ENCODE data around the gene SYVN1. TPM values are rescaled to one million over a fixed set of nuclear protein-coding genes. Genes with fewer than 3 reads are reported as not detected.
A peak's percentile ranks its signal among the peaks of the same experiment; 100 is the strongest.

SYVN1 gene
- total RNA-seq, 1 donor from 2014 or later, result 69.0 TPM

GRCh38 chr11:65083834-65084597, 50.3 kb downstream of the SYVN1 start, which contains the start of the genes CDCA5 and ZFPL1:
Gene CDCA5, minus strand, starts transcription at chr11:65084040. Its CDS starts 62 bp downstream, at chr11:65083978.
Gene ZFPL1, plus strand, starts transcription at chr11:65084222. Its CDS starts 477 bp downstream, at chr11:65084699.
- no peak for TF ChIP-seq CTCF (IDR thresholded peaks at IDR 0.05)
- peak; percentile 97 for ATAC-seq
- Histone ChIP-seq H3K27ac (peak within 1 kb of the TSS; percentile 90), H3K9me3 (no peaks in the 10 kb centered on the region), H3K4me1 (peaks cover 7% of the 10 kb centered on the region), H3K4me3 (peak within 1 kb of the TSS; percentile 70), H3K27me3 (no peaks in the 10 kb centered on the region), H3K36me3 (peaks cover 35% of the 10 kb centered on the region)
- peak; percentile 97 for DNase-seq
- intact Hi-C loops (cut with DNase I), result no loop called here

DNA sequence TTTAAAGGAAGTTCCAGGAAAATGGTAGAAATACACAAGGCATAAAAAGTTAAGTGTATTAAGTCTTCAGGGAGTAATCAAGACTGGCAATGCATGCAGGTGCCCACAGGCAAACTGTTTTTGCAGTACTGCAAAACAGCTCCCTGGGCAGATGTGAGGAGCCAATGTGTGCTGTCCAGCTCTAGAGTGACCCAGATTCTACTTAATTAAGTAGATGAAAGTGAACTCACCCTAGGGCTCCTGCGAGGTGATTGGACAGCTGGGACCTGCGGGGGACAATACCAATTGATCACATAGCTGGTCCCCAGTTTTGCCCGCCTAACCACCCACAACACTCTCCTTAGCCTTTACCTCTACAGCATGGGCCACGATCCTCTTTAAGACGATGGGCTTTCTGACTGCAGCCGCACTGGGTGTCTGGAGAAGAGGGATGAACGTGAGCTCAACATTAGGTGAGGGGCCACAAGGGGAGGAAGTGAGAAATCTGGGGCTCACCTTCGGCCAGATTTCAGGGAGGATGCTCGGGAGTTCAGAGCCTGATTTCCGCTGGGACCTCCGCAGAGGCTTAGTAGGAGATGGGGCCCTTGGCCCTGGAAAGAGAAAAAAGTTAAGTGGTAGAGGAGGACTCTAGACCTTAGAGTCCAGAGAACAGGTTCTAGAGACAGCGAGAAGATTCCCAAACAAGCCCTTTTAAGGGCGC, 51.0 kb downstream of the SYVN1 start:
- H3K36me3 ChIP-seq, result peaks cover 32% of the 10 kb centered on the region
- TF ChIP-seq CTCF (IDR thresholded peaks at IDR 0.05), result no peak
- ATAC-seq, result no peak
- H3K4me3 ChIP-seq, result peak overlapping the region; percentile 70
- peak overlapping the region; percentile 90 for H3K27ac ChIP-seq
- no peaks in the 10 kb centered on the region for H3K9me3 ChIP-seq
- peaks cover 7% of the 10 kb centered on the region for H3K4me1 ChIP-seq
- DNase-seq, result no peak
- intact Hi-C loops (cut with DNase I), result no loop called here
- H3K27me3 ChIP-seq, result no peaks in the 10 kb centered on the region

GRCh38 chr11:65078786-65079342, 55.5 kb downstream of the SYVN1 start:
- H3K27me3 ChIP-seq, result no peaks in the 10 kb centered on the region
- no peaks in the 10 kb centered on the region for H3K36me3 ChIP-seq
- DNase-seq, result no peak
- H3K4me1 ChIP-seq, result no peaks in the 10 kb centered on the region
- H3K9me3 ChIP-seq, result no peaks in the 10 kb centered on the region
- no peak overlapping the region for H3K4me3 ChIP-seq
- TF ChIP-seq CTCF (IDR thresholded peaks at IDR 0.05), result no peak
- no peak for ATAC-seq
- H3K27ac ChIP-seq, result no peak overlapping the region
- intact Hi-C loops (cut with DNase I), result no loop called here

GRCh38 chr11:65078151-65078550, 56.2 kb downstream of the SYVN1 start:
- TF ChIP-seq CTCF (IDR thresholded peaks at IDR 0.05), result peak; percentile 56
- Histone ChIP-seq H3K4me3 (no peak overlapping the region), H3K36me3 (no peaks in the 10 kb centered on the region), H3K27me3 (no peaks in the 10 kb centered on the region), H3K4me1 (no peaks in the 10 kb centered on the region), H3K9me3 (no peaks in the 10 kb centered on the region), H3K27ac (no peak overlapping the region)
- ATAC-seq, result peak; percentile 88
- intact Hi-C loops (cut with DNase I), result no loop called here
- DNase-seq, result peak; percentile 78

DNA sequence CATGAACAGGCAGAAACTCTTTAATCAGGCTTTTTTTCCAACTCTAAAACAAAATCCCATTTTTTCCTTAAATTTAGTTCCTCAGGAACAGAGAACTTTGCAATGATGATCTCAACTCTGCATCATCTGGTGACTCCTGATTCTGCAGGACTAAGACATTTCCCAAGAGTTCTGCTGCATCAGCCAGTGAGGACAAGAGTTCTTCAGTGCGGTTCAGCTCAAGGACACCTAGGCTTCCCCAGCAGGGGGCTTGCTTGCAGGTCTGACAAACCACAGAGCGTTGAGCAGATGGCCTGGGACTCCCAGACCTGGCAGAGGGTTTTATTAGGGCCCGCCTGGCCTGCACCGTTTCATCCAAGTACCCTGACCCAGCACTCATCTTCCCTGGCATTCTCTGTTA, 56.9 kb downstream of the SYVN1 start:
- intact Hi-C loops (cut with DNase I), result no loop called here
- ATAC-seq, result no peak
- H3K27me3 ChIP-seq, result no peaks in the 10 kb centered on the region

More for the DNA sequence above, 56.9 kb downstream of the SYVN1 start:
- Histone ChIP-seq H3K4me1 (no peaks in the 10 kb centered on the region), H3K9me3 (no peaks in the 10 kb centered on the region), H3K27ac (no peak overlapping the region), H3K36me3 (no peaks in the 10 kb centered on the region), H3K4me3 (no peak overlapping the region)
- TF ChIP-seq CTCF (IDR thresholded peaks at IDR 0.05), result no peak
- no peak for DNase-seq

Small RNA genes lying within 50 kb of the gene (microRNA-seq; reads per million reads assigned to microRNA genes)
- gene MIR6751 (ENCODE audit: borderline microRNAs expressed), result 0.50 reads per million

Other genes starting within 250 kb of the SYVN1 start
- 23.2 TPM for gene ATG2A, start 217.3 kb downstream of the SYVN1 start, total RNA-seq
- gene PPP2R5B, start 209.8 kb downstream of the SYVN1 start, total RNA-seq, result 29.4 TPM
- not detected for gene GPHA2, start 198.6 kb downstream of the SYVN1 start, total RNA-seq
- not detected for gene MAJIN, start 162.4 kb downstream of the SYVN1 start, total RNA-seq
- gene BATF2, start 137.5 kb downstream of the SYVN1 start, total RNA-seq, result 7.5 TPM
- gene ARL2, start 120.4 kb downstream of the SYVN1 start, total RNA-seq, result 84.4 TPM
- 27.1 TPM for gene SNX15, start 107.1 kb downstream of the SYVN1 start, total RNA-seq
- 10.2 TPM for gene SAC3D1, start 93.3 kb downstream of the SYVN1 start, total RNA-seq
- gene NAALADL1, start 76.0 kb downstream of the SYVN1 start, total RNA-seq, result 10.0 TPM
- 1.7 TPM for gene CDCA5, start 50.5 kb downstream of the SYVN1 start, total RNA-seq
- 32.1 TPM for gene ZFPL1, start 50.3 kb downstream of the SYVN1 start, total RNA-seq
- gene VPS51, start 38.3 kb downstream of the SYVN1 start, total RNA-seq, result 101 TPM
- 39.0 TPM for gene TM7SF2, start 22.6 kb downstream of the SYVN1 start, total RNA-seq
- 7.5 TPM for gene ZNHIT2, start 16.8 kb downstream of the SYVN1 start, total RNA-seq
- gene FAU, start 12.4 kb downstream of the SYVN1 start, total RNA-seq, result 754 TPM
- gene MRPL49, start 12.2 kb downstream of the SYVN1 start, total RNA-seq, result 53.7 TPM
- gene SPDYC, start 35.7 kb upstream of the SYVN1 start, total RNA-seq, result not detected
- gene CAPN1, start 47.4 kb upstream of the SYVN1 start, total RNA-seq, result 179 TPM
- 9.5 TPM for gene POLA2, start 127.4 kb upstream of the SYVN1 start, total RNA-seq
- 27.5 TPM for gene CDC42EP2, start 180.3 kb upstream of the SYVN1 start, total RNA-seq
- gene DPF2, start 199.3 kb upstream of the SYVN1 start, total RNA-seq, result 53.7 TPM
- gene TIGD3, start 220.2 kb upstream of the SYVN1 start, total RNA-seq, result 0.43 TPM
- 11.5 TPM for gene SLC25A45, start 248.1 kb upstream of the SYVN1 start, total RNA-seq